GM12892 (cell line): ENCODE measurements around the gene MCAT.

Source experiments
- POLR2A ChIP-seq: IDR thresholded peaks from 2 replicates; pipeline ENCODE4 v1.6.1; 2011; ENCODE audit warnings: low read depth, low read length, control low read depth
- POLR2AphosphoS5 ChIP-seq: IDR thresholded peaks from 2 replicates; pipeline ENCODE4 v1.6.1; 2011; ENCODE audit warnings: low read depth, low read length, control low read depth
- TAF1 ChIP-seq: IDR thresholded peaks from 2 replicates; pipeline ENCODE4 v1.6.1; 2011; ENCODE audit warnings: low read depth, mild to moderate bottlenecking, control low read depth, low read length, borderline replicate concordance

DNA sequence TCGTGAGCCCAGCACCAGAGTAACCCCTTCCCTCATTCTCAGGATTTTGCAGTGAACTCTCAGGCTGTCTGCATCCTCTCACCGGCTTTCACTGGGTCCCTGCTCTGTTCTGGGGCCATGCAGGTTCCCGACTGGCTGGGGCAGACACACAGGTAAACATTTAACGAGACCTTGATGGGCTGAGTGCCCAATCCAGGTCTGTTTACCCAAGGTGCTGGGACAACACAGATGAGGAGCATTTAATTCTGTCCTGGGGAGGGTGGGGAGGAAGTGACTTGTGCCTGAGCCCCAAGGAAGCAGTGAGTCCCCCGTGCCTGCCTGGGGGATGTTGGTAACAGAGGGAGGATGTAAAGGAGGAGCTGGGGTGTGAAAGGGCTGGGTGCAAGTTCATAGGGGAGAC lies 28.2 kb downstream of the MCAT start:
- TF ChIP-seq TAF1: no peak
- no peak for TF ChIP-seq POLR2AphosphoS5
- no peak for TF ChIP-seq POLR2A
